ENCODE results near the gene PISD.
"Not testable (repeated sequence)": the region's sequence is repeated elsewhere in the genome, so short reads cannot be mapped to it uniquely, and the experiment has no call there.

Gene PISD

GRCh38 chr22:31595271-31595670 lies 66.7 kb downstream of the PISD start:
- no peak for TF ChIP-seq CTCF (IDR thresholded peaks at IDR 0.05; ENCODE audit: control insufficient read depth, extremely low read depth, insufficient read depth)
- DNase-seq (ENCODE audit: low read depth) = no peak
- H3K4me3 ChIP-seq (ENCODE audit: low read depth, low read length) = no peak overlapping the region

GRCh38 chr22:31590161-31590560 lies 71.9 kb downstream of the PISD start:
- DNase-seq (ENCODE audit: low read depth) = not testable (repeated sequence)

GRCh38 chr22:31588970-31589675 lies 72.9 kb downstream of the PISD start:
- TF ChIP-seq CTCF (IDR thresholded peaks at IDR 0.05; ENCODE audit: control insufficient read depth, extremely low read depth, insufficient read depth) = no peak
- H3K4me3 ChIP-seq (ENCODE audit: low read depth, low read length) = no peak overlapping the region
- DNase-seq (ENCODE audit: low read depth) = no peak

More at GRCh38 chr22:31590161-31590560, 71.9 kb downstream of the PISD start:
- not testable (repeated sequence) for H3K4me3 ChIP-seq (ENCODE audit: low read depth, low read length)

- no peak for DNase-seq (ENCODE audit: low read depth)
- TF ChIP-seq CTCF (IDR thresholded peaks at IDR 0.05; ENCODE audit: control insufficient read depth, extremely low read depth, insufficient read depth) = no peak
- no peak overlapping the region for H3K4me3 ChIP-seq (ENCODE audit: low read depth, low read length)
Observed at GRCh38 chr22:31586137-31586920, 75.7 kb downstream of the PISD start.

- no peak overlapping the region for H3K4me3 ChIP-seq (ENCODE audit: low read depth, low read length)
- TF ChIP-seq CTCF (IDR thresholded peaks at IDR 0.05; ENCODE audit: control insufficient read depth, extremely low read depth, insufficient read depth) = no peak
- DNase-seq (ENCODE audit: low read depth) = no peak
Observed at GRCh38 chr22:31585161-31585859, 76.7 kb downstream of the PISD start.

- no peak for DNase-seq (ENCODE audit: low read depth)
- no peak overlapping the region for H3K4me3 ChIP-seq (ENCODE audit: low read depth, low read length)
- TF ChIP-seq CTCF (IDR thresholded peaks at IDR 0.05; ENCODE audit: control insufficient read depth, extremely low read depth, insufficient read depth) = no peak
Observed at GRCh38 chr22:31584804-31585160, 77.2 kb downstream of the PISD start.

- H3K4me3 ChIP-seq (ENCODE audit: low read depth, low read length) = no peak overlapping the region
- no peak for TF ChIP-seq CTCF (IDR thresholded peaks at IDR 0.05; ENCODE audit: control insufficient read depth, extremely low read depth, insufficient read depth)
- no peak for DNase-seq (ENCODE audit: low read depth)
Observed at GRCh38 chr22:31583861-31584485, 78.0 kb downstream of the PISD start.

All from LNCaP clone FGC (cell line).